Spleen (tissue), 7 donors: Measurements from ENCODE around the gene TIRAP.

Experiments used
- POLR2A ChIP-seq, 3 donors: fragments of 450-650 bp; IDR thresholded peaks; one replicate each; pipeline ENCODE4 v1.5.1; 2017; ENCODE audit warnings: antibody characterized with exemption in 3 of 3, mild to moderate bottlenecking in 1 of 3
- POLR2AphosphoS5 ChIP-seq, 3 donors: sonication (generic); formaldehyde crosslinking; IDR thresholded peaks; one replicate each; pipeline ENCODE4 v1.5.1; 2017; ENCODE audit warnings: antibody characterized with exemption in 3 of 3
- TF ChIP-seq, protein P1 (sequence below), 11 experiments: fragments of 200-600 bp in 7 of 11; fragments of 450-650 bp in 4 of 11; sonication (generic) in 4 of 11; IDR thresholded peaks in 8 of 11; conservative IDR thresholded peaks in 3 of 11; 1 replicate in 7 of 11; 2 replicates in 4 of 11; pipeline versions ENCODE4 v1.4.0 to v1.8.0; 2016 to 2021; ENCODE audit warnings: antibody characterized with exemption in 11 of 11, inconsistent platforms in 4 of 11, mild to moderate bottlenecking in 1 of 11
- donor health status: DM: no; HTN: no; CAD: no; lungs with moderate emphysema.
- donor health status: DM: no; HTN: no; CAD: no.
- donor health status: DM: no; HTN: no; CAD: no.

GRCh38 chr11:126343051-126343450 is 60.2 kb downstream of the TIRAP start:
- TF ChIP-seq, protein P1, sequence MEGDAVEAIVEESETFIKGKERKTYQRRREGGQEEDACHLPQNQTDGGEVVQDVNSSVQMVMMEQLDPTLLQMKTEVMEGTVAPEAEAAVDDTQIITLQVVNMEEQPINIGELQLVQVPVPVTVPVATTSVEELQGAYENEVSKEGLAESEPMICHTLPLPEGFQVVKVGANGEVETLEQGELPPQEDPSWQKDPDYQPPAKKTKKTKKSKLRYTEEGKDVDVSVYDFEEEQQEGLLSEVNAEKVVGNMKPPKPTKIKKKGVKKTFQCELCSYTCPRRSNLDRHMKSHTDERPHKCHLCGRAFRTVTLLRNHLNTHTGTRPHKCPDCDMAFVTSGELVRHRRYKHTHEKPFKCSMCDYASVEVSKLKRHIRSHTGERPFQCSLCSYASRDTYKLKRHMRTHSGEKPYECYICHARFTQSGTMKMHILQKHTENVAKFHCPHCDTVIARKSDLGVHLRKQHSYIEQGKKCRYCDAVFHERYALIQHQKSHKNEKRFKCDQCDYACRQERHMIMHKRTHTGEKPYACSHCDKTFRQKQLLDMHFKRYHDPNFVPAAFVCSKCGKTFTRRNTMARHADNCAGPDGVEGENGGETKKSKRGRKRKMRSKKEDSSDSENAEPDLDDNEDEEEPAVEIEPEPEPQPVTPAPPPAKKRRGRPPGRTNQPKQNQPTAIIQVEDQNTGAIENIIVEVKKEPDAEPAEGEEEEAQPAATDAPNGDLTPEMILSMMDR (IDR thresholded peaks at IDR 0.05 in 8 of 11, conservative IDR thresholded peaks at IDR 0.05 in 3 of 11) = no peak
- TF ChIP-seq POLR2A (IDR thresholded peaks at IDR 0.05) = no peak
- TF ChIP-seq POLR2AphosphoS5 (IDR thresholded peaks at IDR 0.05) = no peak
